OCI-M2 (cell line): ENCODE results near the gene GYPC.
"Not testable (repeated sequence)": the region's sequence is repeated elsewhere in the genome, so short reads cannot be mapped to it uniquely, and the experiment has no call there.

Source experiments
- DNase-seq: peaks from one replicate; lab custom pipeline; 2025; ENCODE audit not compliant: unreplicated experiment; lab: John Stamatoyannopoulos, UW

The GYPC gene

GRCh38 chr2:126655500-126656430 is at the start of gene GYPC:
Gene GYPC (plus strand): TSS chr2:126656158. CDS start chr2:126656264, 106 bp downstream.
- no peak for DNase-seq

GRCh38 chr2:126614524-126615227 is 41.3 kb upstream of the GYPC start:
- DNase-seq, result no peak

- no peak for DNase-seq
These were observed 39.3 kb upstream of the GYPC start for GRCh38 chr2:126616606-126617069.

GRCh38 chr2:126620302-126620701 is 35.7 kb upstream of the GYPC start:
- no peak for DNase-seq

GRCh38 chr2:126623000-126623399 is 33.0 kb upstream of the GYPC start:
- no peak for DNase-seq

GRCh38 chr2:126627643-126628042 is 28.3 kb upstream of the GYPC start:
- no peak for DNase-seq

- DNase-seq, result no peak
These were observed 21.6 kb upstream of the GYPC start for GRCh38 chr2:126634273-126634861.

GRCh38 chr2:126635281-126635680 is 20.7 kb upstream of the GYPC start:
- DNase-seq, result no peak

- no peak for DNase-seq
These were observed 20.2 kb upstream of the GYPC start for GRCh38 chr2:126635736-126636135.

- no peak for DNase-seq
These were observed 18.6 kb upstream of the GYPC start for GRCh38 chr2:126637386-126637785.

- no peak for DNase-seq
These were observed 17.2 kb upstream of the GYPC start for GRCh38 chr2:126638746-126639145.

GRCh38 chr2:126639276-126639675 is 16.7 kb upstream of the GYPC start:
- DNase-seq, result no peak

GRCh38 chr2:126641294-126641693 is 14.7 kb upstream of the GYPC start:
- not testable (repeated sequence) for DNase-seq

GRCh38 chr2:126642031-126642430 is 13.9 kb upstream of the GYPC start:
- no peak for DNase-seq

GRCh38 chr2:126643431-126643830 is 12.5 kb upstream of the GYPC start:
- DNase-seq, result no peak

- no peak for DNase-seq
These were observed 12.0 kb upstream of the GYPC start for GRCh38 chr2:126643972-126644371.

- peak; percentile 32 for DNase-seq
These were observed 11.2 kb upstream of the GYPC start for GRCh38 chr2:126644630-126645191.

GRCh38 chr2:126645211-126645618 is 10.7 kb upstream of the GYPC start:
- no peak for DNase-seq

- DNase-seq, result no peak
These were observed 9.9 kb upstream of the GYPC start for GRCh38 chr2:126646026-126646425.

- DNase-seq, result not testable (repeated sequence)
These were observed 8.1 kb upstream of the GYPC start for GRCh38 chr2:126647714-126648344.

GRCh38 chr2:126648345-126648786 is 7.6 kb upstream of the GYPC start:
- DNase-seq, result not testable (repeated sequence)
